Activated T-cell treated with anti-CD3 and anti-CD28 coated beads, Interleukin-2, amount 50 U/mL, for 48 hours (primary cell): ENCODE results near the gene RPS15.

Experiments used
- DNase-seq, 2 experiments: peaks; one replicate each; pipeline ENCODE4 v3.0.0-alpha.2; 2020

The RPS15 gene

GRCh38 chr19:1438035-1438932 lies at the start of gene RPS15:
Gene RPS15, plus strand, starts transcription at chr19:1438396. Its CDS starts 30 bp downstream, at chr19:1438426.
- DNase-seq: peak; percentile 95 to 97

- DNase-seq: no peak
Observed at GRCh38 chr19:1388637-1389026, 49.6 kb upstream of the RPS15 start.

GRCh38 chr19:1389033-1389940 lies 48.9 kb upstream of the RPS15 start:
- no peak for DNase-seq

- DNase-seq: no peak
Observed at GRCh38 chr19:1390890-1391423, 47.2 kb upstream of the RPS15 start.

- no peak for DNase-seq
Observed at GRCh38 chr19:1392407-1392806, 45.8 kb upstream of the RPS15 start.

GRCh38 chr19:1392939-1393530 lies 45.2 kb upstream of the RPS15 start:
- no peak for DNase-seq

GRCh38 chr19:1393841-1394240 lies 44.4 kb upstream of the RPS15 start:
- no peak for DNase-seq

GRCh38 chr19:1394252-1395193 lies 43.7 kb upstream of the RPS15 start:
- DNase-seq: no peak

GRCh38 chr19:1395194-1396018 lies 42.8 kb upstream of the RPS15 start:
- DNase-seq: no peak

GRCh38 chr19:1396019-1396767 lies 42.0 kb upstream of the RPS15 start:
- DNase-seq: no peak

GRCh38 chr19:1396768-1397679 lies 41.2 kb upstream of the RPS15 start:
- DNase-seq: no peak

GRCh38 chr19:1397838-1398237 lies 40.4 kb upstream of the RPS15 start:
- no peak for DNase-seq

- no peak for DNase-seq
Observed at GRCh38 chr19:1399079-1399478, 39.1 kb upstream of the RPS15 start.

GRCh38 chr19:1399745-1400144 lies 38.5 kb upstream of the RPS15 start:
- DNase-seq: no peak

- DNase-seq: no peak
Observed at GRCh38 chr19:1400281-1401137, 37.7 kb upstream of the RPS15 start.

- peak; percentile 71 to 79 for DNase-seq
Observed at GRCh38 chr19:1401138-1401888, 36.9 kb upstream of the RPS15 start, which contains the start of gene GAMT. Gene GAMT, minus strand, starts transcription at chr19:1401542. Its CDS starts 66 bp downstream, at chr19:1401476.

GRCh38 chr19:1401889-1402217 lies 36.3 kb upstream of the RPS15 start:
- no peak for DNase-seq
